SU-DHL-6 (cell line): ENCODE measurements around the gene SEMA4C.

Experiments used
- H2AFZ ChIP-seq: fragments of 200-600 bp; sonication (generic); 2 replicates; pipeline ENCODE4 v1.6.1; 2014; ENCODE audit warnings: low read depth, mild to moderate bottlenecking, moderate library complexity, mixed read lengths, antibody characterized with exemption, low read length; ENCODE audit not compliant: severe bottlenecking
- H3F3A ChIP-seq: fragments of 200-600 bp; shearing (Covaris generic); 2 replicates; pipeline ENCODE4 v1.6.0; 2016; ENCODE audit warnings: antibody characterized with exemption, mild to moderate bottlenecking; ENCODE audit not compliant: insufficient read depth
- H3K27ac ChIP-seq: fragments of 200-600 bp; sonication (generic); 2 replicates; pipeline ENCODE4 v1.5.1; 2016; ENCODE audit warnings: low read depth, mild to moderate bottlenecking, low read length, moderate library complexity, mixed read lengths
- H3K27me3 ChIP-seq: fragments of 200-600 bp; sonication (generic), shearing (Covaris generic); 2 replicates; pipeline ENCODE4 v1.6.0; 2014; ENCODE audit warnings: mild to moderate bottlenecking, low read length
- H3K36me3 ChIP-seq: fragments of 200-600 bp; sonication (generic); 2 replicates; pipeline ENCODE4 v1.6.1; 2014; ENCODE audit warnings: mild to moderate bottlenecking, low read length, mixed read lengths
- H3K4me2 ChIP-seq: fragments of 300-600, 200-600 bp; shearing (Covaris generic), sonication (generic); 2 replicates; pipeline ENCODE4 v1.6.0; 2014; ENCODE audit warnings: low read length, low read depth, mild to moderate bottlenecking; ENCODE audit not compliant: poor library complexity, severe bottlenecking
- H3K4me3 ChIP-seq: fragments of 200-600 bp; sonication (generic); 2 replicates; pipeline ENCODE4 v1.5.1; 2014; ENCODE audit warnings: antibody characterized with exemption, low read length, mild to moderate bottlenecking, mixed read lengths; ENCODE audit not compliant: insufficient read depth, poor library complexity, severe bottlenecking
- H3K79me2 ChIP-seq: fragments of 200-600 bp; sonication (generic); 2 replicates; pipeline ENCODE4 v1.6.1; 2014; ENCODE audit warnings: mild to moderate bottlenecking, low read length, moderate library complexity; ENCODE audit not compliant: insufficient read depth
- H3K9ac ChIP-seq: fragments of 200-600 bp; sonication (generic); 2 replicates; pipeline ENCODE4 v1.7.0; 2014; ENCODE audit warnings: mild to moderate bottlenecking, low read length
- H3K9me2 ChIP-seq: fragments of 200-600 bp; sonication (generic); replicated peaks from 2 replicates; pipeline ENCODE4 v1.6.1; 2014; ENCODE audit warnings: low read length; ENCODE audit not compliant: insufficient read depth
- H3K9me3 ChIP-seq: fragments of 200-600 bp; sonication (generic); 2 replicates; pipeline ENCODE4 v1.6.1; 2014; ENCODE audit warnings: low read length, mixed read lengths; ENCODE audit not compliant: insufficient read depth
- H4K20me1 ChIP-seq: fragments of 200-600 bp; sonication (generic); 2 replicates; pipeline ENCODE4 v1.6.1; 2014; ENCODE audit warnings: low read depth, mild to moderate bottlenecking, antibody characterized with exemption, low read length, moderate library complexity, mixed read lengths
- EZH2phosphoT487 ChIP-seq: fragments of 200-600 bp; sonication (generic), shearing (Covaris generic); conservative IDR thresholded peaks from 2 replicates; pipeline ENCODE4 v1.6.1; 2018; ENCODE audit warnings: mild to moderate bottlenecking, antibody characterized with exemption, low read length, moderate library complexity, mixed read lengths
- TF ChIP-seq, protein P1 (sequence below): fragments of 200-600 bp; sonication (generic); IDR thresholded peaks from one replicate; pipeline ENCODE4 v1.5.1; 2017; ENCODE audit warnings: antibody characterized with exemption, mild to moderate bottlenecking, low read length, moderate library complexity; ENCODE audit not compliant: insufficient read depth, poor library complexity, severe bottlenecking

The SEMA4C gene

DNA sequence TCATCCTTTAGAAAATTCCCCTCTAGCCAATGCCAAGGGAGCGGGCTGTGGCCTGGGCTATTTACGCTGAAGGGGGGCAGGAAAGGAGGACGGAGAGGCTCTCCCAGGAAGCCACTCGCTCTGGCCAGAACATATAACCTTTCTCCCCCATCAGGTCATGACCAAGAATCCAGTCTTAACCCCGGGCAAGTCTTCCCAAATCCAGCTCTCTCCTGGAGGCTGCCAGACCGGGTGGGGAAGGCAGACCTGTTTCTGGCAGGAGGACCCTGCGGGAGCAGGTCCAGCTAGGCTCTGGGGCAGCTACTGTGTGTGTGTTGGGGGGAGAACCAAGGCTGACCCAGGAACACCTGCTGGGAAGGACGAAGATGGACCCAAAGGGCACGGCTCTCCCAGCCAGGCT lies 13.4 kb upstream of the SEMA4C start:
- TF ChIP-seq, protein P1, sequence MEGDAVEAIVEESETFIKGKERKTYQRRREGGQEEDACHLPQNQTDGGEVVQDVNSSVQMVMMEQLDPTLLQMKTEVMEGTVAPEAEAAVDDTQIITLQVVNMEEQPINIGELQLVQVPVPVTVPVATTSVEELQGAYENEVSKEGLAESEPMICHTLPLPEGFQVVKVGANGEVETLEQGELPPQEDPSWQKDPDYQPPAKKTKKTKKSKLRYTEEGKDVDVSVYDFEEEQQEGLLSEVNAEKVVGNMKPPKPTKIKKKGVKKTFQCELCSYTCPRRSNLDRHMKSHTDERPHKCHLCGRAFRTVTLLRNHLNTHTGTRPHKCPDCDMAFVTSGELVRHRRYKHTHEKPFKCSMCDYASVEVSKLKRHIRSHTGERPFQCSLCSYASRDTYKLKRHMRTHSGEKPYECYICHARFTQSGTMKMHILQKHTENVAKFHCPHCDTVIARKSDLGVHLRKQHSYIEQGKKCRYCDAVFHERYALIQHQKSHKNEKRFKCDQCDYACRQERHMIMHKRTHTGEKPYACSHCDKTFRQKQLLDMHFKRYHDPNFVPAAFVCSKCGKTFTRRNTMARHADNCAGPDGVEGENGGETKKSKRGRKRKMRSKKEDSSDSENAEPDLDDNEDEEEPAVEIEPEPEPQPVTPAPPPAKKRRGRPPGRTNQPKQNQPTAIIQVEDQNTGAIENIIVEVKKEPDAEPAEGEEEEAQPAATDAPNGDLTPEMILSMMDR, result no peak
- TF ChIP-seq EZH2phosphoT487, result no peak
- Histone ChIP-seq H3K36me3 (no peaks in the 10 kb centered on the region), H2AFZ (no peak overlapping the region), H3F3A (no peaks in the 10 kb centered on the region), H4K20me1 (no peaks in the 10 kb centered on the region), H3K4me3 (no peak overlapping the region), H3K9ac (no peak overlapping the region), H3K27me3 (no peaks in the 10 kb centered on the region), H3K9me3 (no peaks in the 10 kb centered on the region), H3K4me2 (no peak overlapping the region), H3K79me2 (no peaks in the 10 kb centered on the region), H3K9me2 (no peaks in the 10 kb centered on the region), H3K27ac (no peak overlapping the region)

DNA sequence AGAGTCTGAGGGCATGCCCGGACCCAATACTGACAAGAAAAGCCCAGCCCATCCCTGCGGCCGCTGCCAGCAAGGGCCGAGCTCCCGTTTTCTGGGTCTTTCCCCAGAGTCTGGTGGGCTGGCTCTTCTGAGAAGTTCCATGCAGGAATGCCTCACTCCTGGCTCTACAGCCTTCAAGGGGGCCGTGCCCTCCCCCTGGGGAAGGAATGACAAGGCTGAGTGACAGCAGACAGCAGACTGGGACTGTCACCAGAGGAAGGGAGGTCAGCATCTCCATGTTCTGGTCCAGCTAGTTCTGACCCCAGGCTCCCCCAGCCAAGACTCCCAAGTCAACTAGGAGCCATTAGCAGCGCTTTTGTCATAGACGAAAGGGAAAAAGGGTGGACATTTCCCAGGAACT lies 13.0 kb upstream of the SEMA4C start:
- Histone ChIP-seq H3K9ac (no peak overlapping the region), H3K27me3 (no peaks in the 10 kb centered on the region), H3K9me3 (no peaks in the 10 kb centered on the region), H3K9me2 (no peaks in the 10 kb centered on the region), H3F3A (no peaks in the 10 kb centered on the region), H3K27ac (no peak overlapping the region), H3K4me2 (no peak overlapping the region), H3K36me3 (no peaks in the 10 kb centered on the region), H4K20me1 (no peaks in the 10 kb centered on the region), H3K4me3 (no peak overlapping the region), H2AFZ (no peak overlapping the region), H3K79me2 (no peaks in the 10 kb centered on the region)
- TF ChIP-seq EZH2phosphoT487, result no peak
- TF ChIP-seq, protein P1, result no peak

DNA sequence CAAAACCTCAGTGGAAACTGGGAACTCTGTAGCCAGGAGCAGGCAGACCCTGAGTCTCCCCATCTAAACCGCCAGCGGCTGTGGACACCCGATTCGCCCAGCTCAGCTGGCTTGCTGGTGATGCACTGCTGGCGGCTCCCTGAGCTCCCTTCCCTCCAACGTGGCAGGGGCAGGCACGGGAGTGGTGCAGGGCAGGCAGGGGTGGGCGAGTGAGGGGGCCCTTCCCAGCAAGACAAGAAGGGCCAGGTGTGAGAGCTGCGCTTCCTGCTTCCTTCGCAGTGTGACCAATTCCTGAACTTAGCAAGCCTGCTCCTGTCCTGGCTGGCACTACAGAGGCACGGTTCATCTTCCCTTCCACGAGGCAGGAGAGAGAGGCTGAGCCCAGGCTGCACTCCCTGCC lies 12.3 kb upstream of the SEMA4C start:
- Histone ChIP-seq H4K20me1 (no peaks in the 10 kb centered on the region), H3K27ac (no peak overlapping the region)

More for the DNA sequence above, 12.3 kb upstream of the SEMA4C start:
- TF ChIP-seq EZH2phosphoT487, result no peak
- TF ChIP-seq, protein P1, result no peak
- no peaks in the 10 kb centered on the region for H3K79me2 ChIP-seq
- H3K9me3 ChIP-seq, result no peaks in the 10 kb centered on the region
- H3F3A ChIP-seq, result no peaks in the 10 kb centered on the region
- no peak overlapping the region for H2AFZ ChIP-seq
- H3K27me3 ChIP-seq, result no peaks in the 10 kb centered on the region
- H3K4me3 ChIP-seq, result no peak overlapping the region
- H3K4me2 ChIP-seq, result no peak overlapping the region
- H3K9me2 ChIP-seq, result no peaks in the 10 kb centered on the region
- no peak overlapping the region for H3K9ac ChIP-seq
- H3K36me3 ChIP-seq, result no peaks in the 10 kb centered on the region
